ENCODE measurements around the gene SAMD11.
"Not testable (repeated sequence)": the region's sequence is repeated elsewhere in the genome, so short reads cannot be mapped to it uniquely, and the experiment has no call there.

Gene SAMD11

GRCh38 chr1:945688-946556 lies 22.2 kb downstream of the SAMD11 start:
- no peaks in the 10 kb centered on the region for H3K9me2 ChIP-seq (replicated peaks; ENCODE audit: low read depth, low read length)
- H3K36me3 ChIP-seq (ENCODE audit: insufficient read depth, low read length) = peaks cover 13% of the 10 kb centered on the region; the same call in 1 of the 2 replicates
- H3F3A ChIP-seq (ENCODE audit: low read depth) = no peaks in the 10 kb centered on the region
- no peak overlapping the region for H3K4me3 ChIP-seq (ENCODE audit: low read length, poor library complexity, severe bottlenecking)
- H3K9ac ChIP-seq (ENCODE audit: low read depth, low read length, poor library complexity, severe bottlenecking) = no peak overlapping the region
- H3K27me3 ChIP-seq (ENCODE audit: insufficient read depth, low read length, poor library complexity, severe bottlenecking) = peaks cover 8% of the 10 kb centered on the region
- peaks cover 6% of the 10 kb centered on the region for H3K4me1 ChIP-seq (ENCODE audit: insufficient read depth, low read length, poor library complexity, severe bottlenecking)
- H4K20me1 ChIP-seq (ENCODE audit: insufficient read depth, low read length, poor library complexity, severe bottlenecking) = no peaks in the 10 kb centered on the region
- no peaks in the 10 kb centered on the region for H3K79me2 ChIP-seq (ENCODE audit: insufficient read depth, low read length)
- no peak overlapping the region for H3K4me2 ChIP-seq (ENCODE audit: low read depth, low read length, poor library complexity, severe bottlenecking)
- H2AFZ ChIP-seq (ENCODE audit: low read length) = no peak overlapping the region
- TF ChIP-seq CTCF (conservative IDR thresholded peaks at IDR 0.05; ENCODE audit: low read length) = no peak
- no peak for TF ChIP-seq EZH2phosphoT487 (IDR thresholded peaks at IDR 0.05; ENCODE audit: borderline replicate concordance)
- H3K9me3 ChIP-seq (ENCODE audit: insufficient read depth, low read depth, low read length) = no peaks in the 10 kb centered on the region

GRCh38 chr1:946811-947210 lies 23.1 kb downstream of the SAMD11 start:
- H3K27me3 ChIP-seq (ENCODE audit: insufficient read depth, low read length, poor library complexity, severe bottlenecking); H4K20me1 ChIP-seq (ENCODE audit: insufficient read depth, low read length, poor library complexity, severe bottlenecking): not testable (repeated sequence)
- peaks cover 18% of the 10 kb centered on the region; the same call in 1 of the 2 replicates for H3K36me3 ChIP-seq (ENCODE audit: insufficient read depth, low read length)

GRCh38 chr1:947958-948357 lies 24.2 kb downstream of the SAMD11 start:
- H3K4me3 ChIP-seq (ENCODE audit: low read length, poor library complexity, severe bottlenecking) = no peak overlapping the region
- H3K9me3 ChIP-seq (ENCODE audit: insufficient read depth, low read depth, low read length) = no peaks in the 10 kb centered on the region
- H3K9me2 ChIP-seq (replicated peaks; ENCODE audit: low read depth, low read length) = no peaks in the 10 kb centered on the region
- H3F3A ChIP-seq (ENCODE audit: low read depth) = no peaks in the 10 kb centered on the region
- H3K9ac ChIP-seq (ENCODE audit: low read depth, low read length, poor library complexity, severe bottlenecking) = no peak overlapping the region
- peaks cover 26% of the 10 kb centered on the region; the same call in 1 of the 2 replicates for H3K36me3 ChIP-seq (ENCODE audit: insufficient read depth, low read length)
- H3K4me1 ChIP-seq (ENCODE audit: insufficient read depth, low read length, poor library complexity, severe bottlenecking) = no peaks in the 10 kb centered on the region
- no peak overlapping the region for H3K4me2 ChIP-seq (ENCODE audit: low read depth, low read length, poor library complexity, severe bottlenecking)
- no peaks in the 10 kb centered on the region for H3K27me3 ChIP-seq (ENCODE audit: insufficient read depth, low read length, poor library complexity, severe bottlenecking)
- no peaks in the 10 kb centered on the region for H4K20me1 ChIP-seq (ENCODE audit: insufficient read depth, low read length, poor library complexity, severe bottlenecking)
- no peaks in the 10 kb centered on the region for H3K79me2 ChIP-seq (ENCODE audit: insufficient read depth, low read length)
- H2AFZ ChIP-seq (ENCODE audit: low read length) = no peak overlapping the region
- TF ChIP-seq EZH2phosphoT487 (IDR thresholded peaks at IDR 0.05; ENCODE audit: borderline replicate concordance) = no peak
- TF ChIP-seq CTCF (conservative IDR thresholded peaks at IDR 0.05; ENCODE audit: low read length) = no peak

More at GRCh38 chr1:946811-947210, 23.1 kb downstream of the SAMD11 start:
- not testable (repeated sequence) for H3K79me2 ChIP-seq (ENCODE audit: insufficient read depth, low read length); H2AFZ ChIP-seq (ENCODE audit: low read length); H3K9me3 ChIP-seq (ENCODE audit: insufficient read depth, low read depth, low read length); H3K4me3 ChIP-seq (ENCODE audit: low read length, poor library complexity, severe bottlenecking); H3F3A ChIP-seq (ENCODE audit: low read depth); H3K4me1 ChIP-seq (ENCODE audit: insufficient read depth, low read length, poor library complexity, severe bottlenecking); H3K9ac ChIP-seq (ENCODE audit: low read depth, low read length, poor library complexity, severe bottlenecking); H3K9me2 ChIP-seq (replicated peaks; ENCODE audit: low read depth, low read length); H3K4me2 ChIP-seq (ENCODE audit: low read depth, low read length, poor library complexity, severe bottlenecking)
